AG04449 (cell line): Measurements from ENCODE around the gene EED.

Experiments
- CTCF ChIA-PET: fragments of 350-600 bp; formaldehyde crosslinking; extraction: SDS; loops from one replicate; lab custom pipeline; 2021; ENCODE audit warnings: antibody characterized with exemption; lab: Yijun Ruan, JAX
- POLR2A ChIA-PET: fragments of 400-600, 350-600 bp; formaldehyde crosslinking; extraction: SDS; loops from one replicate; lab custom pipeline; 2020; ENCODE audit warnings: antibody characterized with exemption, inconsistent platforms; lab: Yijun Ruan, JAX
- DNase-seq: peaks from one replicate; pipeline ENCODE4 v3.0.0-alpha.2; 2010; ENCODE audit warnings: low read depth, low spot score
- H3K4me3 ChIP-seq: 2 replicates; pipeline ENCODE4 v1.5.1; 2011; ENCODE audit warnings: low read depth, mild to moderate bottlenecking, control low read depth, low read length
- TF ChIP-seq, protein P1 (sequence below): IDR thresholded peaks from one replicate; pipeline ENCODE4 v1.5.1; 2011; ENCODE audit warnings: mild to moderate bottlenecking, moderate library complexity, low read length, control low read depth, inconsistent platforms; ENCODE audit not compliant: insufficient read depth; ENCODE audit errors: missing control alignments

EED gene

GRCh38 chr11:86244522-86245368 lies at the start of gene EED:
TSS of gene EED (plus strand) at chr11:86244753. CDS start at chr11:86245230, 477 bp downstream.
- H3K4me3 ChIP-seq = peak within 1 kb of the TSS; percentile 85
- CTCF ChIA-PET = interaction anchor here (0.7 to 0.9 kb wide), 2 partner anchors 13 to 204 kb away, joined by 5 read pairs; no protein-coding TSS in a partner anchor

DNA sequence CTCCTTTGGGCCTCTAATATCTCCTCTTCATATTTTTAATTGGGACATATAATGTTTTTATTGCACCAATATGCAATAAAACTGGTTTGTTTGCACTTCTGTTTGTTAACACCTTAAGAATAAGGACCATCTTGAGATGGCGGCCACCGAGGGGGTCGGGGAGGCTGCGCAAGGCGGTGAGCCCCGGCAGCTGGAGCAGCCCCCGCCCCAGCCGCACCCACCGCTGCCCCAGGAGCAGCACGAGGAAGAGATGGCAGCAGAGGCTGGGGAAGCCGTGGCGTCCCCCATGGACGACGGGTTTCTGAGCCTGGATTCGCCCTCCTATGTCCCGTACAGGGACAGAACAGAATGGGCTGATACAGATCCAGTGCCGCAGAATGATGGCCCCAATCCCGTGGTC lies 49.6 kb upstream of the EED start:
- no peak overlapping the region for H3K4me3 ChIP-seq
- DNase-seq = no peak
- ChIA-PET POLR2A (no interaction called here), CTCF (interaction anchor here (0.8 to 6.2 kb wide), 13 partner anchors 10 to 340 kb away, joined by 3 to 73 read pairs (median 12); partner anchors contain the start of genes CCDC83 and PICALM)
- TF ChIP-seq, protein P1, sequence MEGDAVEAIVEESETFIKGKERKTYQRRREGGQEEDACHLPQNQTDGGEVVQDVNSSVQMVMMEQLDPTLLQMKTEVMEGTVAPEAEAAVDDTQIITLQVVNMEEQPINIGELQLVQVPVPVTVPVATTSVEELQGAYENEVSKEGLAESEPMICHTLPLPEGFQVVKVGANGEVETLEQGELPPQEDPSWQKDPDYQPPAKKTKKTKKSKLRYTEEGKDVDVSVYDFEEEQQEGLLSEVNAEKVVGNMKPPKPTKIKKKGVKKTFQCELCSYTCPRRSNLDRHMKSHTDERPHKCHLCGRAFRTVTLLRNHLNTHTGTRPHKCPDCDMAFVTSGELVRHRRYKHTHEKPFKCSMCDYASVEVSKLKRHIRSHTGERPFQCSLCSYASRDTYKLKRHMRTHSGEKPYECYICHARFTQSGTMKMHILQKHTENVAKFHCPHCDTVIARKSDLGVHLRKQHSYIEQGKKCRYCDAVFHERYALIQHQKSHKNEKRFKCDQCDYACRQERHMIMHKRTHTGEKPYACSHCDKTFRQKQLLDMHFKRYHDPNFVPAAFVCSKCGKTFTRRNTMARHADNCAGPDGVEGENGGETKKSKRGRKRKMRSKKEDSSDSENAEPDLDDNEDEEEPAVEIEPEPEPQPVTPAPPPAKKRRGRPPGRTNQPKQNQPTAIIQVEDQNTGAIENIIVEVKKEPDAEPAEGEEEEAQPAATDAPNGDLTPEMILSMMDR = no peak

More at GRCh38 chr11:86244522-86245368, at the start of gene EED:
- TF ChIP-seq, protein P1 = no peak
- POLR2A ChIA-PET = interaction anchor here (0.6 to 1.5 kb wide), 11 partner anchors 15 to 617 kb away, joined by 3 to 7 read pairs (median 3); no protein-coding TSS in a partner anchor
- DNase-seq = peak; percentile 58

- CTCF ChIA-PET = interaction anchor here (2.2 to 6.2 kb wide), 4 partner anchors 9 to 341 kb away, joined by 11 to 73 read pairs (median 18); partner anchors contain the start of gene CCDC83
- POLR2A ChIA-PET = no interaction called here
- H3K4me3 ChIP-seq = no peak overlapping the region
- TF ChIP-seq, protein P1 = no peak
- DNase-seq = no peak
Measured at GRCh38 chr11:86196085-86196696, 48.4 kb upstream of the EED start.

- no peak overlapping the region for H3K4me3 ChIP-seq
- POLR2A ChIA-PET = no interaction called here
- no peak for DNase-seq
- TF ChIP-seq, protein P1 = no peak
- CTCF ChIA-PET = interaction anchor here (0.9 to 6.2 kb wide), 5 partner anchors 8 to 342 kb away, joined by 4 to 73 read pairs (median 12); partner anchors contain the start of gene CCDC83
Measured at GRCh38 chr11:86196913-86197312, 47.6 kb upstream of the EED start.

DNA sequence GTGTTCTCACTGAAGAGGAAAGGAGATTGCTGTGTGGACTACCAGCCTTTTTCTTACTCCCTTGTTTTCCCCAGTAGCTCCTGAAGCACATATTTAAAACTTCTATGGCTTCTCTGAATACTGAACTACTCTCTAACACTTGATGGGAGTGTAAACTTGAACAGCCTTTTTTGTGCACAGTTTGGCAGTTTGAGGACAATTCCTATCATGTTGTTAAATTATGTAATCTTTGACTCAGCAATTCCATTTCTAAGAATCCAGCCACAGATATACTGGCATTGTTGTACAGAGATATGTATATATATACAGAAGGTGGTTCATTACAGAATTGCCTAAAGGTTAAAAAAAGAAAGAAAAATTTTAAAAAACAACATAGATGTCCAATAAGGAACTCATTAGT lies 47.1 kb upstream of the EED start:
- POLR2A ChIA-PET = no interaction called here
- CTCF ChIA-PET = interaction anchor here (0.9 to 6.2 kb wide), 4 partner anchors 8 to 155 kb away, joined by 4 to 73 read pairs (median 12); no protein-coding TSS in a partner anchor
- no peak overlapping the region for H3K4me3 ChIP-seq
- TF ChIP-seq, protein P1 = no peak
- DNase-seq = no peak

GRCh38 chr11:86198139-86198538 lies 46.4 kb upstream of the EED start:
- TF ChIP-seq, protein P1 = no peak
- no peak for DNase-seq
- no peak overlapping the region for H3K4me3 ChIP-seq
- ChIA-PET POLR2A (no interaction called here), CTCF (interaction anchor here (0.9 to 3.7 kb wide), 7 partner anchors 8 to 343 kb away, joined by 3 to 11 read pairs (median 3); partner anchors contain the start of gene CCDC83)
